Lower lobe of right lung (tissue), 2 donors: ENCODE measurements around the gene SLC13A3. TPM values are rescaled to one million over a fixed set of nuclear protein-coding genes. Genes with fewer than 3 reads are reported as not detected.

Source experiments
- ATAC-seq, 2 donors: fragments of 200-7000 bp; cut with Tn5 transposase; one replicate each; pipeline ENCODE4 v1.9.1; 2020 to 2022; ENCODE audit warnings: mild to moderate bottlenecking in 2 of 2, moderate library complexity in 2 of 2
- DNase-seq: peaks from one replicate; pipeline ENCODE4 v3.0.0-alpha.2; 2020
- H3K27ac ChIP-seq: fragments of 200-600 bp; one replicate; pipeline ENCODE4 v1.8.0; 2022
- H3K27me3 ChIP-seq: fragments of 200-600 bp; one replicate; pipeline ENCODE4 v1.8.0; 2022; ENCODE audit warnings: low read depth
- H3K36me3 ChIP-seq: fragments of 200-600 bp; one replicate; pipeline ENCODE4 v1.8.0; 2022; ENCODE audit warnings: mild to moderate bottlenecking
- H3K4me1 ChIP-seq: fragments of 200-600 bp; one replicate; pipeline ENCODE4 v1.8.0; 2022
- H3K4me3 ChIP-seq: fragments of 200-600 bp; one replicate; pipeline ENCODE4 v1.8.0; 2022; ENCODE audit warnings: mild to moderate bottlenecking
- H3K9me3 ChIP-seq: fragments of 200-600 bp; one replicate; pipeline ENCODE4 v1.8.0; 2022
- intact Hi-C: fragments of 100-400 bp; cut with DNase I; formaldehyde crosslinking; loops from one replicate; pipeline ENCODE4 v1.11.0; 2022
- total RNA-seq: library from RNA; stranded (reverse); fragmentation: NEBNext Ultra II Directional; extraction: Animal tissue kit (Norgen Biotek cat#: 25700); gene quantifications from one replicate; pipeline ENCODE4 v1.2.1, GENCODE V29; 2021
- TF ChIP-seq, protein P1 (sequence below): fragments of 200-600 bp; IDR thresholded peaks from one replicate; pipeline ENCODE4 v1.8.0; 2022; ENCODE audit warnings: antibody characterized with exemption, mild to moderate bottlenecking
- donor health status: DM: no; HTN: yes; CAD: no; lungs with severe emphysema.

Gene SLC13A3
- total RNA-seq, 1 donor from 2014 or later: 2.0 TPM

DNA sequence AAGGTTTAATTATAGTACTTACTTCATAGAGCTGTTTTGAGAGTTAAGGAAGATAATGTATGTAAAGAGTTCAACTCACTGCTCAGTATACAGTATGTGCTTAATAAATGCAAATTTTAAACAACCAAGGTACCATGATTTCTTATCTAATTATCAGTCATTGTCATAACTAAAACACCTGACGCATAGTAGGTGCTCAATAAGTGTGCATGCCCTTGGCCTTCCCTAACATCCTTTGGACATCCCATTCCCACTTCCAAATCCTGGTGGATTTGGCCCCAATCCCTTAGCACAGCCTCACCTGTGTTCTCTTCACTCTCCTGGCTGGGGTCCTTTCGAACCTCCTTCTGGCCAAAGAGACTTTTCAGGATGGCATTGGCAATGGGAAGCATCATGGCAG, 41.1 kb downstream of the SLC13A3 start:
- Histone ChIP-seq H3K27ac (no peak overlapping the region), H3K36me3 (no peaks in the 10 kb centered on the region), H3K27me3 (peaks cover 5% of the 10 kb centered on the region), H3K9me3 (no peaks in the 10 kb centered on the region), H3K4me1 (no peaks in the 10 kb centered on the region), H3K4me3 (no peak overlapping the region)
- no peak for ATAC-seq
- TF ChIP-seq, protein P1, sequence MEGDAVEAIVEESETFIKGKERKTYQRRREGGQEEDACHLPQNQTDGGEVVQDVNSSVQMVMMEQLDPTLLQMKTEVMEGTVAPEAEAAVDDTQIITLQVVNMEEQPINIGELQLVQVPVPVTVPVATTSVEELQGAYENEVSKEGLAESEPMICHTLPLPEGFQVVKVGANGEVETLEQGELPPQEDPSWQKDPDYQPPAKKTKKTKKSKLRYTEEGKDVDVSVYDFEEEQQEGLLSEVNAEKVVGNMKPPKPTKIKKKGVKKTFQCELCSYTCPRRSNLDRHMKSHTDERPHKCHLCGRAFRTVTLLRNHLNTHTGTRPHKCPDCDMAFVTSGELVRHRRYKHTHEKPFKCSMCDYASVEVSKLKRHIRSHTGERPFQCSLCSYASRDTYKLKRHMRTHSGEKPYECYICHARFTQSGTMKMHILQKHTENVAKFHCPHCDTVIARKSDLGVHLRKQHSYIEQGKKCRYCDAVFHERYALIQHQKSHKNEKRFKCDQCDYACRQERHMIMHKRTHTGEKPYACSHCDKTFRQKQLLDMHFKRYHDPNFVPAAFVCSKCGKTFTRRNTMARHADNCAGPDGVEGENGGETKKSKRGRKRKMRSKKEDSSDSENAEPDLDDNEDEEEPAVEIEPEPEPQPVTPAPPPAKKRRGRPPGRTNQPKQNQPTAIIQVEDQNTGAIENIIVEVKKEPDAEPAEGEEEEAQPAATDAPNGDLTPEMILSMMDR: no peak
- intact Hi-C loops: no loop called here
- no peak for DNase-seq

DNA sequence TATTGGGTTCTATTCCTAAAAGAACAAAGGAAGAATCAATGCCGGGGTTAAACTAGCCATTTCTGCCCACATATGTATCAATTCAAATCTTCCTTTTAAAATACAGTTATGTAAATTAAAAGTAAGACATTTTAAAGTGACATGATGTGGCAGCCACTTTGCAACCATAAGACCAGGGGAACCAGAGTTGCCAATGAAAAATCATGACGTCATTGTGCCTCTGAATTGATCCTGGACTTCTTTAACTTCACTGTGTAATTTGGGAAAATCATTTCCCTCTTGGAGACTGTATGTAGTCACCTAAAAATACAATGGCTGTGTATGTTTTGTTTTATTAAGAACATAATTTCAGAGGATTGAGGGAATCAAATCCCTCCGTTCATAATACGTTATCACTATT, 42.2 kb downstream of the SLC13A3 start:
- ATAC-seq (no peak), DNase-seq (no peak)
- Histone ChIP-seq H3K4me3 (no peak overlapping the region), H3K4me1 (no peaks in the 10 kb centered on the region), H3K27me3 (no peaks in the 10 kb centered on the region), H3K27ac (no peak overlapping the region), H3K9me3 (no peaks in the 10 kb centered on the region), H3K36me3 (no peaks in the 10 kb centered on the region)
- intact Hi-C loops: no loop called here
- TF ChIP-seq, protein P1: no peak

DNA sequence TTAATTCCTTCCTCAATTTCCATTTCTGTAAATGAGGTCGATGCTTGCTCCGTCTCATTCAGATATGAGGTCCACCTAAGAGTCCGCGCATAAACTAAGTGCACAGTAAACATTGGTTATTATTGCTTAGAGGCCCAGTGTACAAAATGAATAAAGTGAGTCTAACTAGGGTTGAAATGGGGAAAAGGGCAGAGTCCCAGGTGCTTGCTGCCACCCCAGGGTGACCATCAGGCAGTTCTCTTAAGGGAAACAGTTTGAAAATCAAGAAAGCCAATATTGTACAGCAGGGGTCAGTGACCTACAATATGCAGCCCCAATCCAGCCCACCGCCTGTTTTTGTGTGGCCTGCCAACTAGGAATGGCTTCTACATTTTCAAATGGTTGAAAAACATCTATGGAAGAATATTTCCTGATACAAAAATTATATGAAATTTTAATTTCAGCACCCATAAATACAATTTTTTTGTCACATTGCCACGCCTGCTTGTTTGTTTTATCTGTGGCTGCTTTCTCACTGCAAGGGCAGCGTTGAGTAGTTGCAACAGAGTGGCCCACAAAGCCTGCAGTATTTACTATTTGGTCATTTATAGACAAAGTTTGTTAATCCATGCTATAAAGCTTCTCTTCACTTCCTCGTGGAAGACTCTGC, 43.3 kb downstream of the SLC13A3 start:
- no peak for ATAC-seq
- no peaks in the 10 kb centered on the region for H3K36me3 ChIP-seq
- H3K4me1 ChIP-seq: no peaks in the 10 kb centered on the region
- no peak overlapping the region for H3K27ac ChIP-seq
- TF ChIP-seq, protein P1: no peak
- H3K27me3 ChIP-seq: no peaks in the 10 kb centered on the region
- intact Hi-C loops: no loop called here
- H3K9me3 ChIP-seq: no peaks in the 10 kb centered on the region
- DNase-seq: no peak
- no peak overlapping the region for H3K4me3 ChIP-seq

DNA sequence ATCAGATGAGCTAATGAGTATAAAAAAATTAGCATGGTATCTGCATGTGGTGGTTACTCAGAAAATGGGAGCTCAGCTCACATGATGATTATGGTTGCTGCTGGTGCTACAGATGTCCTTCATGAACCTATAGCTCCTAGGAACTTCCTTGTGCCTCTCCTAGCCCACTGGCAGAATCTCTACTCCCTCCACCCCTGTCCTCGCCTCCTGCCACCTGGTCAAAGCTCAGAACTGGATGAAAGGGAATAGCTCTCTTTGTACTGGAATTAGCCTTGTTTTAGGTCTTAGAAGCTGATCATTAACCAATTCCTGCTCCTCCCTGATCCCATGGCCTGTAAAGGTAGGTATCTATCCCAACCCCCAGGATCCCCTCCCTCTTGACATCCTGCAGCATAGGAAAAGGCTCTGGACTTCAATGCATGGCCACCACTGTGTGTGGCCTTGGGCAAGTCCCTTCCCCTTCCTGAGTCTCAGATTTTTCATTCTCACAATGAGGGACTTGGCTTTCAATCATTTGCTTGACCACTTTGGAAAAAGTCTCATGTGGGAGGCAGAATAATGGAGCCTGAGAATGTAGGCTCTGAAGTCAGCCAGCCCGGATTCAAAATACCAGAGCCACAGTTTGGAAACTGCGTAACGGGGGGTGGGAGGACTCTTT, 43.9 kb downstream of the SLC13A3 start:
- Histone ChIP-seq H3K27ac (no peak overlapping the region), H3K9me3 (no peaks in the 10 kb centered on the region), H3K4me3 (no peak overlapping the region), H3K36me3 (no peaks in the 10 kb centered on the region), H3K4me1 (no peaks in the 10 kb centered on the region), H3K27me3 (no peaks in the 10 kb centered on the region)
- intact Hi-C loops: no loop called here
- ATAC-seq (no peak), DNase-seq (no peak)
- TF ChIP-seq, protein P1: no peak

DNA sequence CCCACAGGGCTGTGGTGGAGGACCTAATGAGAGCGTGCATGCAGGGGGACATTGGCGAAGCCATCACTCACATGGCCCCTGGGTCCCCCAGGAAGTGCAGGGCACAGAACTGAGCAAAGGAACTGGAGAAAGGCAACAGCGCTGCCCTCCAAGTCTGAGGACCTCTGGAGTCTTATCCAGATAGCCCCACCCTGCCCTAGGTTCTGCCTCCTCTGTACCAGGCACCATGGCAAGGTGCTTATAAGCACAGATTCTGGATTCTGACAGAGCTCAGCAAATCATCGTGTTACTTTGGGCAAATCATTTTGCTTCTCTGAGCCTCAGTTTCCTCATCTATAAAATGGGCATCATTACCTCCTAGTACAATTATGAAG, 44.5 kb downstream of the SLC13A3 start:
- Histone ChIP-seq H3K27ac (no peak overlapping the region), H3K27me3 (no peaks in the 10 kb centered on the region), H3K36me3 (no peaks in the 10 kb centered on the region), H3K9me3 (no peaks in the 10 kb centered on the region), H3K4me1 (no peaks in the 10 kb centered on the region), H3K4me3 (no peak overlapping the region)
- no peak for DNase-seq
- TF ChIP-seq, protein P1: no peak
- no peak for ATAC-seq
- intact Hi-C loops: no loop called here
